ENCODE data around the gene PIP5K1B. TPM values are rescaled to one million over a fixed set of nuclear protein-coding genes. Genes with fewer than 3 reads are reported as not detected.
A peak's percentile ranks its signal among the peaks of the same experiment; 100 is the strongest.

Gene PIP5K1B
- total RNA-seq, 1 donor from 2014 or later: 0.87 TPM

- Mint-ChIP-seq H3K27me3 (ENCODE audit: low read depth) (peaks cover 8% of the 10 kb centered on the region), H3K27ac (no peak overlapping the region), H3K9me3 (no peaks in the 10 kb centered on the region), H3K36me3 (no peaks in the 10 kb centered on the region), H3K4me1 (peaks cover 3% of the 10 kb centered on the region), H3K4me3 (no peak overlapping the region)
- TF ChIP-seq, protein P1, sequence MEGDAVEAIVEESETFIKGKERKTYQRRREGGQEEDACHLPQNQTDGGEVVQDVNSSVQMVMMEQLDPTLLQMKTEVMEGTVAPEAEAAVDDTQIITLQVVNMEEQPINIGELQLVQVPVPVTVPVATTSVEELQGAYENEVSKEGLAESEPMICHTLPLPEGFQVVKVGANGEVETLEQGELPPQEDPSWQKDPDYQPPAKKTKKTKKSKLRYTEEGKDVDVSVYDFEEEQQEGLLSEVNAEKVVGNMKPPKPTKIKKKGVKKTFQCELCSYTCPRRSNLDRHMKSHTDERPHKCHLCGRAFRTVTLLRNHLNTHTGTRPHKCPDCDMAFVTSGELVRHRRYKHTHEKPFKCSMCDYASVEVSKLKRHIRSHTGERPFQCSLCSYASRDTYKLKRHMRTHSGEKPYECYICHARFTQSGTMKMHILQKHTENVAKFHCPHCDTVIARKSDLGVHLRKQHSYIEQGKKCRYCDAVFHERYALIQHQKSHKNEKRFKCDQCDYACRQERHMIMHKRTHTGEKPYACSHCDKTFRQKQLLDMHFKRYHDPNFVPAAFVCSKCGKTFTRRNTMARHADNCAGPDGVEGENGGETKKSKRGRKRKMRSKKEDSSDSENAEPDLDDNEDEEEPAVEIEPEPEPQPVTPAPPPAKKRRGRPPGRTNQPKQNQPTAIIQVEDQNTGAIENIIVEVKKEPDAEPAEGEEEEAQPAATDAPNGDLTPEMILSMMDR (IDR thresholded peaks at IDR 0.05; ENCODE audit: unreplicated experiment): no peak
- no peak for DNase-seq (ENCODE audit: low spot score in 2 of 2, unreplicated experiment in 2 of 2)
These were observed 291.4 kb downstream of the PIP5K1B start for GRCh38 chr9:68996462-68996861.

GRCh38 chr9:68997666-68998065 lies 292.6 kb downstream of the PIP5K1B start:
- no peak for DNase-seq (ENCODE audit: low spot score in 2 of 2, unreplicated experiment in 2 of 2)
- TF ChIP-seq, protein P1 (IDR thresholded peaks at IDR 0.05; ENCODE audit: unreplicated experiment): no peak
- Mint-ChIP-seq H3K27me3 (ENCODE audit: low read depth) (peaks cover 8% of the 10 kb centered on the region), H3K9me3 (no peaks in the 10 kb centered on the region), H3K4me1 (peaks cover 3% of the 10 kb centered on the region), H3K36me3 (no peaks in the 10 kb centered on the region), H3K27ac (no peak overlapping the region), H3K4me3 (no peak overlapping the region)

- TF ChIP-seq, protein P1 (IDR thresholded peaks at IDR 0.05; ENCODE audit: unreplicated experiment): no peak
- Mint-ChIP-seq H3K9me3 (no peaks in the 10 kb centered on the region), H3K27me3 (ENCODE audit: low read depth) (peaks cover 10% of the 10 kb centered on the region), H3K4me1 (peaks cover 3% of the 10 kb centered on the region), H3K36me3 (no peaks in the 10 kb centered on the region), H3K27ac (no peak overlapping the region), H3K4me3 (no peak overlapping the region)
- no peak for DNase-seq (ENCODE audit: low spot score in 2 of 2, unreplicated experiment in 2 of 2)
These were observed 293.3 kb downstream of the PIP5K1B start for GRCh38 chr9:68998385-68998784.

DNA sequence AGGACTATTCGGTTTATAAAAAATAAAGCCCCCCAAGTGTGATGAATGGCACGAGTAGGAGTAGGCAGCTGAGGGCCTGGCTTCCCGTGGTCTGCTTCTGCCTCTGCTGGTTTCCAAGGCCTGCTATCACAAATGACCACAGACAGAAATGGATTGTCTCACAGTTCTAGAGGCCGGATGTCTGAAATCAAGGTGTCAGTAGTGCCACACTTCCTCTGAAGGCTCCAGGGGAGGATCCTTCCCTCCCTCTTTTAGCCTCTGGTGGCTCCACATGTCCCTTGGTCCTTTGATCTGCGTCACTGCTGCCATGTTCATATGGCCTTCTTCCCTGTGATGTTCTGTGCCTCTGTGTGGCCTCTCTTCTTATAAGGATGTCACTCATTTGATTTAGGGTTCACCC lies 293.8 kb downstream of the PIP5K1B start:
- Mint-ChIP-seq H3K27me3 (ENCODE audit: low read depth) (peaks cover 10% of the 10 kb centered on the region), H3K36me3 (no peaks in the 10 kb centered on the region), H3K27ac (no peak overlapping the region), H3K9me3 (no peaks in the 10 kb centered on the region), H3K4me1 (peaks cover 3% of the 10 kb centered on the region), H3K4me3 (no peak overlapping the region)
- DNase-seq (ENCODE audit: low spot score in 2 of 2, unreplicated experiment in 2 of 2): no peak
- TF ChIP-seq, protein P1 (IDR thresholded peaks at IDR 0.05; ENCODE audit: unreplicated experiment): no peak

- TF ChIP-seq, protein P1 (IDR thresholded peaks at IDR 0.05; ENCODE audit: unreplicated experiment): peak; percentile 60
- no peak overlapping the region for H3K4me3 Mint-ChIP-seq
- peaks cover 10% of the 10 kb centered on the region for H3K27me3 Mint-ChIP-seq (ENCODE audit: low read depth)
- H3K36me3 Mint-ChIP-seq: no peaks in the 10 kb centered on the region
- peak in 1 of 2 experiments; percentile 63 for DNase-seq (ENCODE audit: low spot score in 2 of 2, unreplicated experiment in 2 of 2)
- no peaks in the 10 kb centered on the region for H3K9me3 Mint-ChIP-seq
- H3K27ac Mint-ChIP-seq: no peak overlapping the region
- H3K4me1 Mint-ChIP-seq: peaks cover 3% of the 10 kb centered on the region
These were observed 294.5 kb downstream of the PIP5K1B start for GRCh38 chr9:68999393-69000105.

All from mesothelial cell of epicardium (in vitro differentiated cells).